ENCODE results near the gene MBNL2.

The MBNL2 gene

DNA sequence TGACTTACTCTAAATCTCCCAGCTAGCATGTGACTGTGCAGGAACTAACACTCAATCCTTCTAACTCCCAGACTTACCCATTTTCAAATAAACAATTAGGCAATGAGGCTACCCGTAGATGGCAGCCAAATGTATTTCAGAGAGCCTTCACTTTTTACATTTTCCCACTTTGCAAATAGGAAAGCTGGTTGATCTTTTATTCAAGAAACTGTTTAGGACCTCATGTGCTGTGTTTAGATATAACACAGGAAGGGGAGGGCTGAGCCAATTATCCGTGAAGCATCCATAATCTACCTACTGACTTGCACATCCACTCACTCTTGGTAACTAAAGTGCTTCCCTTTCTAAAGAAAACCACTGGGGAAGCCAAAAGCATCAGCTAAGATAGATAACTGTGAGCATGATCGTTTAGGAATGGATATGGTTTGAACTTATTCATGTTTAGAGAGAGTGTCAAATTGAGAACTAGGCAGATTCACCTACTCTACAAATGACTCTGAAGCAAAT lies 33.4 kb downstream of the MBNL2 start:
- DNase-seq (ENCODE audit: low read depth) = no peak
- TF ChIP-seq, protein P1, sequence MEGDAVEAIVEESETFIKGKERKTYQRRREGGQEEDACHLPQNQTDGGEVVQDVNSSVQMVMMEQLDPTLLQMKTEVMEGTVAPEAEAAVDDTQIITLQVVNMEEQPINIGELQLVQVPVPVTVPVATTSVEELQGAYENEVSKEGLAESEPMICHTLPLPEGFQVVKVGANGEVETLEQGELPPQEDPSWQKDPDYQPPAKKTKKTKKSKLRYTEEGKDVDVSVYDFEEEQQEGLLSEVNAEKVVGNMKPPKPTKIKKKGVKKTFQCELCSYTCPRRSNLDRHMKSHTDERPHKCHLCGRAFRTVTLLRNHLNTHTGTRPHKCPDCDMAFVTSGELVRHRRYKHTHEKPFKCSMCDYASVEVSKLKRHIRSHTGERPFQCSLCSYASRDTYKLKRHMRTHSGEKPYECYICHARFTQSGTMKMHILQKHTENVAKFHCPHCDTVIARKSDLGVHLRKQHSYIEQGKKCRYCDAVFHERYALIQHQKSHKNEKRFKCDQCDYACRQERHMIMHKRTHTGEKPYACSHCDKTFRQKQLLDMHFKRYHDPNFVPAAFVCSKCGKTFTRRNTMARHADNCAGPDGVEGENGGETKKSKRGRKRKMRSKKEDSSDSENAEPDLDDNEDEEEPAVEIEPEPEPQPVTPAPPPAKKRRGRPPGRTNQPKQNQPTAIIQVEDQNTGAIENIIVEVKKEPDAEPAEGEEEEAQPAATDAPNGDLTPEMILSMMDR (IDR thresholded peaks at IDR 0.05; ENCODE audit: insufficient read depth, low read depth, low read length, missing control alignments) = no peak

DNA sequence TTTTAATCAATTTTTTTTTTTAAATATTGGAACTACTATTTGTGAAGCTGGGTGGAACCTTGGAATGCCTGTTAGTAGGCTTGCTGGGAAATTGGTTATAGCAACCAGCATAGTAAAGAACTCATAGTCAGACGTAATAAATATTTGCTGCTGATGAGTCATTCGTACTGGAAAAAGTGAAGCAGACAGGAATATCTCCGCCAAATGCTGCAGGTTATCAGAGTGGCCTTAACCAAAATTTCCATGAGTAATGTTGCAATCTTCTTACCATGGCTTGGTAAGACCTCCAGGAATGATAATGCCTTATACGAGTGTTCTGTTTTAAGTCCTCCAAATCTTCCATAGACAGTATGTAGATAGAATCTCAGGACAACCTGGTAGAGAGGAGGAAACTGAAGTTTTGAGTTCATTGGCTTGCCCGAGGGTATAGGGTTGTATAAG lies 34.2 kb downstream of the MBNL2 start:
- DNase-seq (ENCODE audit: low read depth) = peak; percentile 80
- H3K4me3 ChIP-seq (ENCODE audit: low read length) = no peak overlapping the region
- TF ChIP-seq, protein P1 (IDR thresholded peaks at IDR 0.05; ENCODE audit: insufficient read depth, low read depth, low read length, missing control alignments) = no peak

More for the DNA sequence above, 33.4 kb downstream of the MBNL2 start:
- no peak overlapping the region for H3K4me3 ChIP-seq (ENCODE audit: low read length)

- TF ChIP-seq, protein P1 (IDR thresholded peaks at IDR 0.05; ENCODE audit: insufficient read depth, low read depth, low read length, missing control alignments) = no peak
- H3K4me3 ChIP-seq (ENCODE audit: low read length) = no peak overlapping the region
- DNase-seq (ENCODE audit: low read depth) = no peak
These were observed 35.2 kb downstream of the MBNL2 start for GRCh38 chr13:97257228-97257755.

GRCh38 chr13:97257800-97258799 lies 36.0 kb downstream of the MBNL2 start:
- TF ChIP-seq, protein P1 (IDR thresholded peaks at IDR 0.05; ENCODE audit: insufficient read depth, low read depth, low read length, missing control alignments) = no peak
- DNase-seq (ENCODE audit: low read depth) = peak; percentile 81
- H3K4me3 ChIP-seq (ENCODE audit: low read length) = no peak overlapping the region

DNA sequence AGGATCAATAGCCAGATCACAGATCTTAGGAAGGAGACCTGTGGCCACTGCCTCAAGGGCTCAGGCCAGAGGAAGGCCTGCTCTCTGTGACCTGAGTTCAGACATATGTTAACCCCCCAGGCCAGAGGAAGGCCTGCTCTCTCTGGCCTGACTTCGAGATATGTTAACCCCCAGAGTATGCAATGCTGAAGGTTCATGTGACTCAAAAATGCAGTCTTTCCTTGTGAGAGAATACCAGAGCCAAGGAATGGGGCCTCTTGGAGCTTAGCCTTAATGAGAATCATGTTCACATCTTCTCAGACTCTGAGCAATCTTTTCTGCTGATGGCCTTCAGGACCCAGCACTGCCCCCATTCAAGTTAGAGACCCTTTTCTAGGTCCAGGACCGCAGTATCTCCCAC lies 36.7 kb downstream of the MBNL2 start:
- no peak for DNase-seq (ENCODE audit: low read depth)
- H3K4me3 ChIP-seq (ENCODE audit: low read length) = no peak overlapping the region
- TF ChIP-seq, protein P1 (IDR thresholded peaks at IDR 0.05; ENCODE audit: insufficient read depth, low read depth, low read length, missing control alignments) = no peak

DNA sequence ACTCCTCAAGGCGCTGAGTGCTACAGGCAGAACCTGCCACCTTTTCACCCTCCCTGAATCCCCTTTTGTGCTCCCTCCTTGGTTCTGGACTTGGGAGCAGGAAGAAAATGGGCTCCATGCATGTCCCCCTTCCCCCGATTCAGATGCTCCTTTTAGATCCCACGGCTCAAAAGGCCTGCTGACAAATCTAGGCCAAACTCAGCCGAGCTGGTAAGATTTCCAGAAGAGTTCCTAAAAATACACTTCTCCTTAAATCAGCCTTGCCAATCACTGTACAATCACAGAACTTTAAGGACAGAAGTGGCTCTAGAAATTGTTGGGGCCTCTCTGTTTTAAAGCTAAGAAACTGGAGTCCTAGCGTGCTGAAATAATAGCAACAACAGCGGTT lies 37.3 kb downstream of the MBNL2 start:
- no peak for DNase-seq (ENCODE audit: low read depth)
- no peak overlapping the region for H3K4me3 ChIP-seq (ENCODE audit: low read length)
- TF ChIP-seq, protein P1 (IDR thresholded peaks at IDR 0.05; ENCODE audit: insufficient read depth, low read depth, low read length, missing control alignments) = no peak
